ENCODE results near the gene TRIM63.

DNA sequence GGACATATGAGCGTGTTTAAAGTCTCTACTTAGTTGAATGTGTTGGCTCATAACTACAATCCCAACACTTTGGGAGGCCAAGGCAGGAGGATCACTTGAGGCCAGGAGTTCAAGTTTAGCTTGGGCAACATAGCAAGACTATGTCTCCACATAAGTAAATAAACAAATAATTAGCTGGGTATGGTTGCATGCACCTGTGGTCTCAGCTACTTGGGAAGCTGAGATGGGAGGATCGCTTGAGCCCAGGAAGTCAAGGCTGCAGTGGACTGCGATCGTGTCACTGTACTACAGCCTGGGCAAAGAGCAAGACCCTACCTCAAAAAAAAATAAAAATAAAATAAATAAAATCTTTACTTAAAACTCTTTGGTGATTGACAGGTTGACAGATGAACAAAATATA, 31.2 kb upstream of the TRIM63 start:
- TF ChIP-seq CBX8 (IDR thresholded peaks at IDR 0.05; ENCODE audit: borderline replicate concordance, low read depth, low read length) (no peak), POLR2A (IDR thresholded peaks at IDR 0.05; ENCODE audit: control extremely low read depth in 1 of 2, low read depth in 2 of 2, low read length in 2 of 2) (no peak), MAFK (IDR thresholded peaks at IDR 0.05; ENCODE audit: low read depth, low read length) (no peak), MAX (IDR thresholded peaks at IDR 0.05) (no peak), CHD2 (IDR thresholded peaks at IDR 0.05; ENCODE audit: low read length) (no peak)
- TF ChIP-seq, protein P1, sequence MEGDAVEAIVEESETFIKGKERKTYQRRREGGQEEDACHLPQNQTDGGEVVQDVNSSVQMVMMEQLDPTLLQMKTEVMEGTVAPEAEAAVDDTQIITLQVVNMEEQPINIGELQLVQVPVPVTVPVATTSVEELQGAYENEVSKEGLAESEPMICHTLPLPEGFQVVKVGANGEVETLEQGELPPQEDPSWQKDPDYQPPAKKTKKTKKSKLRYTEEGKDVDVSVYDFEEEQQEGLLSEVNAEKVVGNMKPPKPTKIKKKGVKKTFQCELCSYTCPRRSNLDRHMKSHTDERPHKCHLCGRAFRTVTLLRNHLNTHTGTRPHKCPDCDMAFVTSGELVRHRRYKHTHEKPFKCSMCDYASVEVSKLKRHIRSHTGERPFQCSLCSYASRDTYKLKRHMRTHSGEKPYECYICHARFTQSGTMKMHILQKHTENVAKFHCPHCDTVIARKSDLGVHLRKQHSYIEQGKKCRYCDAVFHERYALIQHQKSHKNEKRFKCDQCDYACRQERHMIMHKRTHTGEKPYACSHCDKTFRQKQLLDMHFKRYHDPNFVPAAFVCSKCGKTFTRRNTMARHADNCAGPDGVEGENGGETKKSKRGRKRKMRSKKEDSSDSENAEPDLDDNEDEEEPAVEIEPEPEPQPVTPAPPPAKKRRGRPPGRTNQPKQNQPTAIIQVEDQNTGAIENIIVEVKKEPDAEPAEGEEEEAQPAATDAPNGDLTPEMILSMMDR (IDR thresholded peaks at IDR 0.05; ENCODE audit: control extremely low read depth in 1 of 3, insufficient read depth in 1 of 3, low read depth in 1 of 3, low read length in 3 of 3), result no peak
- TF ChIP-seq, protein P2, sequence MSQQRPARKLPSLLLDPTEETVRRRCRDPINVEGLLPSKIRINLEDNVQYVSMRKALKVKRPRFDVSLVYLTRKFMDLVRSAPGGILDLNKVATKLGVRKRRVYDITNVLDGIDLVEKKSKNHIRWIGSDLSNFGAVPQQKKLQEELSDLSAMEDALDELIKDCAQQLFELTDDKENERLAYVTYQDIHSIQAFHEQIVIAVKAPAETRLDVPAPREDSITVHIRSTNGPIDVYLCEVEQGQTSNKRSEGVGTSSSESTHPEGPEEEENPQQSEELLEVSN (IDR thresholded peaks at IDR 0.05), result no peak

Data from H1 (cell line).